ENCODE results near the gene SH3RF3. TPM values are rescaled to one million over a fixed set of nuclear protein-coding genes. Genes with fewer than 3 reads are reported as not detected.
A peak's percentile ranks its signal among the peaks of the same experiment; 100 is the strongest.

Gene SH3RF3
- total and polyA plus RNA-seq, 4 experiments from 2014 or later, result 0.26 to 2.2 (median 2.1) TPM; not detected in 1

DNA sequence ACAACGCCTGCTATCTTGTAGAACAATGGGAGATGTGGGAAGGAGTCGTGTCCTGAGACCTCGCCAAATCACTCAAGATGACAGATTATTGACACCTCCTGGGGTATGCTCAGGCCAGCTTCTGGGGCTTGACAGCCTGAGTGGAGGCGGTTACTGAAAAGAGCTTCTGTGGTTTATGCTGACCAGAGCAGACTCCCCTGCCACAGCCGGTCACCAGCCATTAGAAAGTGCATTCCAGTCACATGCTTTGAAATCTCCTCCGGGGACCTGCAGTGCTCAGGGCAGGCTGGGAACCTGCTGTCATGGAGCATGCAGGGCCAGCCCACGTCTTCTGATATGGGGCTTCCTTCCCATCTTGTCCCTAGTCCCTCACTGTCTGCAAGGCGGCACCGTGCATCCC, 268.9 kb downstream of the SH3RF3 start:
- H3K27me3 Mint-ChIP-seq, result peaks cover 0 to 7% of the 10 kb centered on the region in 2 donors
- H3K9me3 Mint-ChIP-seq, result no peaks in the 10 kb centered on the region
- no peak overlapping the region for H3K4me3 Mint-ChIP-seq
- no peak for DNase-seq
- ChIA-PET CTCF (ENCODE audit: partially characterized antibody) (no interaction called here), POLR2A (ENCODE audit: partially characterized antibody) (no interaction called here)
- H3K36me3 Mint-ChIP-seq, result no peaks in the 10 kb centered on the region
- Histone ChIP-seq H3K27ac (ENCODE audit: low read depth, low read length) (no peak overlapping the region), H3K36me3 (ENCODE audit: insufficient read depth, low read length) (no peaks in the 10 kb centered on the region), H3K4me1 (ENCODE audit: insufficient read depth, low read length) (no peaks in the 10 kb centered on the region), H3K9me3 (ENCODE audit: control insufficient read depth in 1 of 2, low read length in 2 of 2) (no peaks in the 10 kb centered on the region), H3K4me3 (ENCODE audit: low read length in 2 of 2) (no peak overlapping the region), H3K27me3 (ENCODE audit: insufficient read depth, low read length) (no peaks in the 10 kb centered on the region)
- intact Hi-C loops (cut with micrococcal nuclease), result no loop called here
- no peak overlapping the region for H3K27ac Mint-ChIP-seq
- peaks cover 0 to 4% (median 0%) of the 10 kb centered on the region in 4 donors for H3K4me1 Mint-ChIP-seq

DNA sequence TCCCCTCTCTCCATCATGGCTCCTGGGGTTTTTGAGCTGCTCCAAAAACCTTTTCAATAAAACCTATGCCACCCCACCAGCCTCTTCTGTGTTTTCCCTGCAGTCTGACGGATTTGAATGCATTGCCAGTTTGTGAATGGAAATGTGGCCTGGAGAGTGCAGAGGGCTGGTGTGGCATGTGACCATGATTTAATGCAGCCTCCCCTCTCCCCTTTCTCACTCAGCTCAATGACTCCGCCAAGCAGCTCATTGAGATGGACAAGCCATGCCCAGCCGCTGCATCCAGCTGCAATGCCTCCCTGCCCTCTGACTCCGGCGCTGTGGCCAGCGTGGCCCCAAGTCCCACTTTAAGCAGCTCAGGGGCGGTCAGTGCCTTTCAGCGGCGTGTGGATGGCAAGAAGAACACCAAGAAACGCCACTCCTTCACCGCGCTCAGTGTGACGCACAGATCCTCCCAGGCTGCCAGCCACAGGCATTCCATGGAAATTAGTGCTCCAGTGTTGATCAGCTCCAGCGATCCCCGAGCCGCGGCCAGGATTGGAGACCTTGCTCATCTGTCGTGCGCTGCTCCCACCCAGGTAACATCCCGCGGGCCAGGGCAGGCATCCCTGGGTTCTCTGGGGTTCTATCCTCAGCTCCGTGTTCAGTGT, 269.5 kb downstream of the SH3RF3 start:
- H3K36me3 Mint-ChIP-seq, result no peaks in the 10 kb centered on the region
- H3K9me3 Mint-ChIP-seq, result no peaks in the 10 kb centered on the region
- peaks cover 0 to 7% of the 10 kb centered on the region in 2 donors for H3K27me3 Mint-ChIP-seq
- Histone ChIP-seq H3K27me3 (ENCODE audit: insufficient read depth, low read length) (no peaks in the 10 kb centered on the region), H3K4me3 (ENCODE audit: low read length in 2 of 2) (no peak overlapping the region), H3K36me3 (ENCODE audit: insufficient read depth, low read length) (no peaks in the 10 kb centered on the region), H3K4me1 (ENCODE audit: insufficient read depth, low read length) (no peaks in the 10 kb centered on the region), H3K27ac (ENCODE audit: low read depth, low read length) (no peak overlapping the region), H3K9me3 (ENCODE audit: control insufficient read depth in 1 of 2, low read length in 2 of 2) (no peaks in the 10 kb centered on the region)
- ChIA-PET CTCF (ENCODE audit: partially characterized antibody) (no interaction called here), POLR2A (ENCODE audit: partially characterized antibody) (no interaction called here)
- no peak overlapping the region for H3K4me3 Mint-ChIP-seq
- peak overlapping the region in 1 of 7 donors; percentile 12 for H3K27ac Mint-ChIP-seq
- H3K4me1 Mint-ChIP-seq, result peaks cover 0 to 4% (median 0%) of the 10 kb centered on the region in 4 donors
- intact Hi-C loops (cut with micrococcal nuclease), result no loop called here
- DNase-seq, result no peak

DNA sequence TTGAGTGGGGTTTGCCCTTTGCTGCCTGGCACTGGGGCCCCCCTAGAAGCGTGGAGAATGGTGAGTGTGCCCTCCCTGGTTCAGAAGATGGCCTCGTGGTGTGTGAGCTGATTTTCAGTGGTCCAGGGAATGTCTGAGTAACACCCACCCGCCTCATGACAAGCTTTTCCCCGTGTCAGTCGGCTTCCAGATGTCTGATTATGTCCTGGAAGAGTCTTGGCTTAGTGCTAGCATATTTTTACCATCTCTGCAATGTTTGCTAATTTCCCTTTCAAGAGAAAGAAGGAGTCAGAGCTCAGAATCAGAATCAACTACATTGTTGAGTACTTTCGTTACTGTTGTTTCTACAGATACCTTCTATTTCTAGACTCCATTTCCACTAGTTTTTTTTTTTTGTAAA, 270.1 kb downstream of the SH3RF3 start:
- Mint-ChIP-seq H3K4me3 (no peak overlapping the region), H3K36me3 (no peaks in the 10 kb centered on the region), H3K9me3 (no peaks in the 10 kb centered on the region), H3K27me3 (peaks cover 0 to 7% of the 10 kb centered on the region in 2 donors), H3K4me1 (peaks cover 0 to 4% (median 0%) of the 10 kb centered on the region in 4 donors), H3K27ac (peak overlapping the region in 1 of 7 donors; percentile 12)
- no peaks in the 10 kb centered on the region for H3K9me3 ChIP-seq (ENCODE audit: control insufficient read depth in 1 of 2, low read length in 2 of 2)
- no peak overlapping the region for H3K27ac ChIP-seq (ENCODE audit: low read depth, low read length)
- no peaks in the 10 kb centered on the region for H3K36me3 ChIP-seq (ENCODE audit: insufficient read depth, low read length)
- H3K4me3 ChIP-seq (ENCODE audit: low read length in 2 of 2), result no peak overlapping the region
- POLR2A ChIA-PET (ENCODE audit: partially characterized antibody), result no interaction called here
- CTCF ChIA-PET (ENCODE audit: partially characterized antibody), result no interaction called here
- DNase-seq, result no peak
- H3K27me3 ChIP-seq (ENCODE audit: insufficient read depth, low read length), result no peaks in the 10 kb centered on the region
- intact Hi-C loops (cut with micrococcal nuclease), result no loop called here
- H3K4me1 ChIP-seq (ENCODE audit: insufficient read depth, low read length), result no peaks in the 10 kb centered on the region

DNA sequence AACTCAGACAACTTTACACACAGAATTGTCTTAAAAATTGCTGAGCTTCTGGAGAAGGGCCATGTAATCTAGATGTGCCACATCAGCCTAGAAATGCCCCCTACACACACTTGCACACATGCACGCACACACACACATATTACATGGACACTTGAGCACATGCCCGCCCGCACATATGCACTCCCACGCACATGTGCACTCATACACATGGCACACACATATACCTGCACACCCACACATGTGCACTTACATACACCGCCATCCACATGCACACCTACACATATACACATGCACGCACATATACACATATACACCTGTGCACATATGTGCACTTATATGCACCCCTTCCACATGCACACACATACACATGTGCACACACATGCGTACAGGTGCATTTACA, 271.1 kb downstream of the SH3RF3 start:
- ChIA-PET POLR2A (ENCODE audit: partially characterized antibody) (no interaction called here), CTCF (ENCODE audit: partially characterized antibody) (no interaction called here)
- Mint-ChIP-seq H3K9me3 (no peaks in the 10 kb centered on the region), H3K36me3 (no peaks in the 10 kb centered on the region), H3K4me3 (no peak overlapping the region), H3K4me1 (peaks cover 0 to 6% (median 0%) of the 10 kb centered on the region in 4 donors), H3K27ac (no peak overlapping the region), H3K27me3 (peaks cover 0 to 4% of the 10 kb centered on the region in 2 donors)
- H3K27me3 ChIP-seq (ENCODE audit: insufficient read depth, low read length), result no peaks in the 10 kb centered on the region
- H3K4me3 ChIP-seq (ENCODE audit: low read length in 2 of 2), result no peak overlapping the region
- intact Hi-C loops (cut with micrococcal nuclease), result no loop called here
- H3K4me1 ChIP-seq (ENCODE audit: insufficient read depth, low read length), result no peaks in the 10 kb centered on the region
- no peaks in the 10 kb centered on the region for H3K36me3 ChIP-seq (ENCODE audit: insufficient read depth, low read length)
- H3K27ac ChIP-seq (ENCODE audit: low read depth, low read length), result no peak overlapping the region
- no peak for DNase-seq
- no peaks in the 10 kb centered on the region for H3K9me3 ChIP-seq (ENCODE audit: control insufficient read depth in 1 of 2, low read length in 2 of 2)

DNA sequence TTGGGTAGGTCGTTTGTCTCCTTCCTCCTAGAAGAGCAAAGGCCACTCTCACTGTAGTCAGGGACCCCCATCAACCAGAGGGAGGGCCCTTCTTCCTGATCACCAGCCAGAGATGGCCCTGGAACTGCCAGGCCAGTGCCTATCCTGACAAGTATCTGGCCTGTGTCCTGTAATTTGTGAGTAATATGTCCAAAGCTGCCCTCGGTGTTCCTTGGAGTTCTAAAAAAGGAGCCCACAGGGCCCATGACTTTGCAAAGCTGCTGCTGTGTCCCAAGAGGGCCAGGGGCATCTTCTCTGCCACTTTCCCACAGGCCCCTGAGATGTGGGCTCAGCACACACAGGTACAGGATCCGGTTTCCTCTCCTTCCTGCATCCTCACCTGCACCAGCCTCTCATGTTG, 272.4 kb downstream of the SH3RF3 start:
- Mint-ChIP-seq H3K27me3 (peaks cover 0 to 4% of the 10 kb centered on the region in 2 donors), H3K27ac (no peak overlapping the region), H3K9me3 (no peaks in the 10 kb centered on the region), H3K4me1 (peaks cover 0 to 6% (median 0%) of the 10 kb centered on the region in 4 donors), H3K4me3 (no peak overlapping the region), H3K36me3 (no peaks in the 10 kb centered on the region)
- H3K4me1 ChIP-seq (ENCODE audit: insufficient read depth, low read length), result no peaks in the 10 kb centered on the region
- no peak for DNase-seq
- no peaks in the 10 kb centered on the region for H3K36me3 ChIP-seq (ENCODE audit: insufficient read depth, low read length)
- H3K9me3 ChIP-seq (ENCODE audit: control insufficient read depth in 1 of 2, low read length in 2 of 2), result no peaks in the 10 kb centered on the region
- H3K27me3 ChIP-seq (ENCODE audit: insufficient read depth, low read length), result no peaks in the 10 kb centered on the region
- intact Hi-C loops (cut with micrococcal nuclease), result no loop called here
- ChIA-PET POLR2A (ENCODE audit: partially characterized antibody) (no interaction called here), CTCF (ENCODE audit: partially characterized antibody) (no interaction called here)
- H3K4me3 ChIP-seq (ENCODE audit: low read length in 2 of 2), result no peak overlapping the region
- H3K27ac ChIP-seq (ENCODE audit: low read depth, low read length), result no peak overlapping the region

DNA sequence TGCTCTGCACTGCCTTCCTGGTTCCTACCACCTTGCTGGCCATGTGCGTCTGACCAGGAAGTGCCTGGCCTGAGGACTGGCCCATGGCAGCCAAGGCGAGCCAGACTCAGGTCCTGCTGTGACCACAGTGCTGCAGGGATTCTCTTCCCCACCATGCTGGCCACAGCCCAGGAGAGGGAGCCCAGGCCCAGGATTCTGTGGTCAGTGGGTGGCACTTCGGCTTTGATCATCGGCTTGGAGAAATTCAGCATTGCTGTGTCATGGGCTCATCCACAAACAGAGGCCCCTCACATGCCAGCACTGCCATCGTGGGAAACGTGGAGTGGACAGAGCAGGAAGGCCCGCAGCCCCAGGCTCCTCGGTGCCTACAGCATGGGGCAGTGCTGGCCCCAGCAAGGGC, 273.2 kb downstream of the SH3RF3 start:
- no peaks in the 10 kb centered on the region for H3K36me3 ChIP-seq (ENCODE audit: insufficient read depth, low read length)
- intact Hi-C loops (cut with micrococcal nuclease), result no loop called here
- ChIA-PET CTCF (ENCODE audit: partially characterized antibody) (no interaction called here), POLR2A (ENCODE audit: partially characterized antibody) (no interaction called here)
- Mint-ChIP-seq H3K9me3 (no peaks in the 10 kb centered on the region), H3K4me3 (no peak overlapping the region), H3K4me1 (peaks cover 0 to 6% (median 0%) of the 10 kb centered on the region in 4 donors), H3K36me3 (no peaks in the 10 kb centered on the region), H3K27ac (no peak overlapping the region), H3K27me3 (peaks cover 0 to 4% of the 10 kb centered on the region in 2 donors)
- no peaks in the 10 kb centered on the region for H3K9me3 ChIP-seq (ENCODE audit: control insufficient read depth in 1 of 2, low read length in 2 of 2)
- H3K27me3 ChIP-seq (ENCODE audit: insufficient read depth, low read length), result no peaks in the 10 kb centered on the region
- H3K4me1 ChIP-seq (ENCODE audit: insufficient read depth, low read length), result no peaks in the 10 kb centered on the region
- no peak for DNase-seq
- no peak overlapping the region for H3K27ac ChIP-seq (ENCODE audit: low read depth, low read length)
- H3K4me3 ChIP-seq (ENCODE audit: low read length in 2 of 2), result no peak overlapping the region

DNA sequence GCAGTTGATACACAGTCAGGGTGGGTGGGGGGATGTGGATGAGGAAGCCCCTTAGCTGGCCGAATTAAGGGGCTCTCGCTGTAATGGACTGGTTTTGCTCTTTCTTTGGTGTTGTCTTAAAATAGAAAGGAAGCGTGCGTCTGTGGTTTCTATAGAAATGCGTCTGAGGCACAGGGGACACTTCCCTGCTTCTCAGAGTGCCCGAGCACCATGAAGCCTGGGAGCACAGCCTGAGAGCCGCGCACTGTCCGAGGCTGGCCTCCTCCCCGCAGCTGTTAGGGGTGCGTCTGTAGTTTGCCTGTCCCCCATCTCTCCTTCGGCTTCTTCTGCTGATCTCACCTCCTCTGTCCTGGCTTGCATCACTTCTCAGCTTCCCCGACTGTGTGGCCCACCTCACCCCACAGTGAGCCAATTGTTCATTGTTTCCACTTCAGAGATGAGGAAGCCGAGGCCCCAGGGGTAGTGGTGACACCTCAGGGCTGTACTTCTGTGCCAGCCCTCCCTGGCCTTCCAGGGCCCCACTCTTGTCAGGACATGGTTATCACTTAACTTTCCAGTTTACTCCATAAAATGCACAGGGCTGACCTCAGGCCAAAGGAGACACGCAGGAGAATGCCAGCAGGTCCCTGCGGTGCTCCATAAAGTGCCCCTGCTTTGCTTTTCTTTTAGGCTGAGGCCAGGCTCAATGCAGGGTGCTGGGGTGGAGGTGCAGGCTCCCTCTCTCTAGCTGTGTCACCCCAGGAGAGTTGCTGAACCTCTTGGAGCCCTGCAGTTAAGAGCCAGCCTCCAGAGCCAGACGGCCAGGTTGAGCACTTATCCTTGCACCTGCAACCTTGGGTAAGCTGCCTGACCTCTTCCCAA, 274.2 kb downstream of the SH3RF3 start:
- Histone ChIP-seq H3K27ac (ENCODE audit: low read depth, low read length) (no peak overlapping the region), H3K4me1 (ENCODE audit: insufficient read depth, low read length) (no peaks in the 10 kb centered on the region), H3K27me3 (ENCODE audit: insufficient read depth, low read length) (no peaks in the 10 kb centered on the region), H3K4me3 (ENCODE audit: low read length in 2 of 2) (no peak overlapping the region), H3K36me3 (ENCODE audit: insufficient read depth, low read length) (no peaks in the 10 kb centered on the region), H3K9me3 (ENCODE audit: control insufficient read depth in 1 of 2, low read length in 2 of 2) (no peaks in the 10 kb centered on the region)
- H3K27ac Mint-ChIP-seq, result no peak overlapping the region
- DNase-seq, result no peak
- no peaks in the 10 kb centered on the region for H3K36me3 Mint-ChIP-seq
- CTCF ChIA-PET (ENCODE audit: partially characterized antibody), result no interaction called here
- H3K9me3 Mint-ChIP-seq, result no peaks in the 10 kb centered on the region
- POLR2A ChIA-PET (ENCODE audit: partially characterized antibody), result no interaction called here
- H3K4me3 Mint-ChIP-seq, result peak overlapping the region in 1 of 8 donors; percentile 53
- H3K4me1 Mint-ChIP-seq, result peaks cover 0 to 4% (median 0%) of the 10 kb centered on the region in 4 donors
- peaks cover 0 to 4% of the 10 kb centered on the region in 2 donors for H3K27me3 Mint-ChIP-seq
- intact Hi-C loops (cut with micrococcal nuclease), result no loop called here
